ENCODE data around the gene EXT2. TPM values are rescaled to one million over a fixed set of nuclear protein-coding genes. Genes with fewer than 3 reads are reported as not detected.

Gene EXT2
- total RNA-seq, 3 donors from 2014 or later: 82.1 to 108 (median 96.9) TPM

DNA sequence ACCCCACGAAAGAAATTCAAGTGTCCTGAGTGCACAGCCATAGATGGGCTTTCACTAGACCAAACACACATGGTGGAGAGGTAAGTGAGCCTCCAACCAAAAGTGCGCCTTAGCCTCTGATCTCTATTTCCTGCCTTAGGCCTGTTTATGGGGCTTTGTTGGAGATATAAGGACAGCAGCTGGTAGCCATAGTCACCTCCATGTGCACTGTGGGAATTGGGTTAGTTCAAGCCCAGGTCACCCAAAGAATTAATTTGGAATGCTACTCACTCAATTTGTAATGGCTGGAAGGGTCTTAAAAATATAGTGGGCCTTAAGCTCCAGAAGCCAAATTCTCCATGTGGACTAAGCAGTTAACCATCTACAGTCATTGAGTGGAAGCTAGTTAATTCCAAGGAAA lies 140.8 kb downstream of the EXT2 start:
- intact Hi-C loops (cut with DNase I; ENCODE audit: low total_unique reads): no loop called here
- no peak for TF ChIP-seq CTCF (IDR thresholded peaks at IDR 0.05)
- no peak for TF ChIP-seq POLR2AphosphoS5 (IDR thresholded peaks at IDR 0.05)
- no peak for TF ChIP-seq POLR2A (IDR thresholded peaks at IDR 0.05)
- DNase-seq (ENCODE audit: low spot score in 2 of 2): no peak
- H3K9me3 ChIP-seq: no peaks in the 10 kb centered on the region
- H3K4me1 ChIP-seq: no peaks in the 10 kb centered on the region
- no peak overlapping the region for H3K27ac ChIP-seq
- H3K36me3 ChIP-seq: no peaks in the 10 kb centered on the region
- H3K27me3 ChIP-seq: no peaks in the 10 kb centered on the region
- no peak overlapping the region for H3K4me3 ChIP-seq

GRCh38 chr11:44237156-44237555 lies 141.7 kb downstream of the EXT2 start:
- intact Hi-C loops (cut with DNase I; ENCODE audit: low total_unique reads): no loop called here
- no peak overlapping the region for H3K4me3 ChIP-seq
- TF ChIP-seq POLR2AphosphoS5 (IDR thresholded peaks at IDR 0.05): no peak
- TF ChIP-seq CTCF (IDR thresholded peaks at IDR 0.05): no peak
- no peak for TF ChIP-seq POLR2A (IDR thresholded peaks at IDR 0.05)
- H3K9me3 ChIP-seq: no peaks in the 10 kb centered on the region
- no peak for DNase-seq (ENCODE audit: low spot score in 2 of 2)
- H3K27me3 ChIP-seq: no peaks in the 10 kb centered on the region
- no peak overlapping the region for H3K27ac ChIP-seq
- H3K36me3 ChIP-seq: no peaks in the 10 kb centered on the region
- H3K4me1 ChIP-seq: no peaks in the 10 kb centered on the region

DNA sequence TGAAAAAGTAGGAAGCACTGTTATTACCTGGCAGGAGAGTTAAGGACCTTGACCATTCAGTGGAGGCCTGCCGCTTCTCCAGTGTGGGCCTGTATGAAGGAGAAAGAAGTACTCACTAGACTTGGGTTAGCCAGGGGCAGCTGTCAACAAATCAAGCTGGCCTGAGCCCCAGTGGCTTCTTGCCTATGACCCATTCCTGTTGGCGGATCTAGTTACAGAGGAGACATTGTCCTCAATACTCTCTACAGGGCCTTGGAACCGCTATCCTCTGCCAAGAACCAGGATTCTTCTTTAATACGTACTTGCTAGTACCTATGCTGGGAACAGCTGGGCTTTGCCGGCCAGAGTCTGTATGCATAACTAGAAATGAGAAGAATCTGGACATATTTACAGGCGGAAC lies 146.4 kb downstream of the EXT2 start:
- TF ChIP-seq CTCF (IDR thresholded peaks at IDR 0.05) (no peak), POLR2AphosphoS5 (IDR thresholded peaks at IDR 0.05) (no peak), POLR2A (IDR thresholded peaks at IDR 0.05) (no peak)
- H3K36me3 ChIP-seq: no peaks in the 10 kb centered on the region
- no peak overlapping the region for H3K4me3 ChIP-seq
- no peaks in the 10 kb centered on the region for H3K27me3 ChIP-seq
- peak in 1 of 2 donors; percentile 41 for DNase-seq (ENCODE audit: low spot score in 2 of 2)
- no peaks in the 10 kb centered on the region for H3K4me1 ChIP-seq
- peak overlapping the region; percentile 13 to 29 for H3K27ac ChIP-seq
- H3K9me3 ChIP-seq: no peaks in the 10 kb centered on the region
- intact Hi-C loops (cut with DNase I; ENCODE audit: low total_unique reads): no loop called here

DNA sequence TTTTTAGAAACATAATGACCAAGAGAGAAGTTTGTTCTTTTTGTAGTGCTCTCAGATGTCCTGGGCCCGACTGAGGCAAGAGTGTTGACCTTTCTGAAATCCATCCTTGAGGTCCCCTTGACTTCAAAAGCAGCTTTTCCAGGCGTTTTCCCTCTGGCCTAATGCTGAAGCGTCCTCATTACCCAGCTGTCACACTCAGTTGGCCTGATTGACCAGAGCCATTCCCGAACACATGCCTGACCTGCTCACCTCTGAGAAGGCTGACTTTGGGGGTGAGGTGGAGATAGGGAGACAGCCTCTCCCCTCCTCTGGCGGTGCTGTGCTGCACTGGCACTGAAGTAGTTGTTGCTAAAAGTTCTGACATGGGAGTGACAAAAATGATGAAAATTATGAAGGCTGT lies 147.6 kb downstream of the EXT2 start:
- intact Hi-C loops (cut with DNase I; ENCODE audit: low total_unique reads): no loop called here
- no peak for TF ChIP-seq POLR2A (IDR thresholded peaks at IDR 0.05)
- no peak for TF ChIP-seq POLR2AphosphoS5 (IDR thresholded peaks at IDR 0.05)
- TF ChIP-seq CTCF (IDR thresholded peaks at IDR 0.05): no peak
- Histone ChIP-seq H3K4me1 (no peaks in the 10 kb centered on the region), H3K36me3 (no peaks in the 10 kb centered on the region), H3K27me3 (no peaks in the 10 kb centered on the region), H3K27ac (no peak overlapping the region), H3K4me3 (no peak overlapping the region), H3K9me3 (no peaks in the 10 kb centered on the region)
- DNase-seq (ENCODE audit: low spot score in 2 of 2): no peak

- Histone ChIP-seq H3K4me3 (no peak overlapping the region), H3K4me1 (no peaks in the 10 kb centered on the region), H3K36me3 (no peaks in the 10 kb centered on the region), H3K9me3 (no peaks in the 10 kb centered on the region), H3K27ac (peak overlapping the region in 1 of 2 donors; percentile 14), H3K27me3 (no peaks in the 10 kb centered on the region)
- intact Hi-C loops (cut with DNase I; ENCODE audit: low total_unique reads): no loop called here
- TF ChIP-seq POLR2A (IDR thresholded peaks at IDR 0.05) (no peak), POLR2AphosphoS5 (IDR thresholded peaks at IDR 0.05) (no peak), CTCF (IDR thresholded peaks at IDR 0.05) (no peak)
- no peak for DNase-seq (ENCODE audit: low spot score in 2 of 2)
Measured at GRCh38 chr11:44243595-44244343, 148.3 kb downstream of the EXT2 start.
